NCI-H1436 treated with DMSO at 0.1 percent for 48 hours (cell line): Measurements from ENCODE around the gene SLC5A6.
"Not testable (repeated sequence)": the region's sequence is repeated elsewhere in the genome, so short reads cannot be mapped to it uniquely, and the experiment has no call there.

Source experiments
- DNase-seq: peaks from one replicate; lab custom pipeline; 2025; lab: John Stamatoyannopoulos, UW

Gene SLC5A6

DNA sequence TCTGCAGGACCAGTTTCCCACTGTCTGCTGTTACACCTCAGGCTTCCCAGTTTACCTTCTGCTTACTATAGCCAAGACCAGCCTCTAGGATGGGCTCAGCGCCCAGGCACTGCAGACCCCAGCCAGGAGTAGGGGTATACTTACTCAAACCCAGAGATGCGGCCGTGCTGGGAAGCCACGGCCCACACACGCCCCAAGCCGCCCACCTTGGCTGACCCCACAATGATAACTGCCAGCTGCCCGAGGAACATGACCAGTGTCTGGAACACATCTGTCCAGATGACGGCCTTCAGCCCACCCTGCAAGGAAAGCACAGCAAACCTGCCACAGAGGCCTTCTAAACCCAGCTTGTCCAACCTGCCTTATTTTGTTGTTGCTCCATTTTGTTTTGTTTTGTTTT lies 6.9 kb downstream of the SLC5A6 start:
- no peak for DNase-seq

DNA sequence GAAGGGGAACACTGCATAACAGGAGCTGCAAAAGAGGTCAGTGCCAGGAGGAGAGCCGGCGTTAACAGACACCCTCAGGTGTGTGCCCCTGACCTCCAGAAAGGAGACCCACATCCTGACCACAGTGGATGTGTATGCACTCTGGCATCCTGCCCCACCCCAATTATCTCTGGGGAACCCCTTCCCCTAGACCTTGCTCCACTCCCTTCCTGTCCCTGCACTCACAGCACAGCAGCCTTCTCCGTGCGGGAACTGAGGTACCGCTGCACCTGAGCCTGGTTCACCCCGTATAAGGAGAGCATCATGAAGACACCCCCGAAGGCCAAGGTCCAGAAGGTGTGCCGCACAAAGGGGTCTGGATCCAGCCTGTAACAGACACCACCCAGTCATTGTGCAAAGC lies 7.5 kb downstream of the SLC5A6 start:
- DNase-seq = no peak

DNA sequence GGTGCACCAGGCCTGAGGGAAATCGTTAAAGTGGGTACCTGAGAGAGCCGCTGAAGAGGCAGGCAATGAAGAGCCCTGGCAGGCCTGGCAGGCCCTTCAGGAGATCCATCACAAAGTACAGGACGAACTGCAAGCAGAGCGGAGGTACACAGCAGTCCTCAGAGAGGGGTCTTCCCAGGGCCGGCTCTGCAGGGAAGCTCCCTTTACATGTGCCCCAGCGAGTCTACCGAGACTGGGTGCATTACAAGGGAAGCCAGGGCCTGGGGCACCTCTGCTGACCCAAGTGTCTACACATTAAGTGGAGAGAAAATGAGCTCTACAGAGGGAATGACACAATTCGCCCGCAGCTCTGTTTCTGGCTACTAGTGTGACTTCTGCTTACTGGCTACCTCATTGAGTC lies 8.3 kb downstream of the SLC5A6 start:
- no peak for DNase-seq

DNA sequence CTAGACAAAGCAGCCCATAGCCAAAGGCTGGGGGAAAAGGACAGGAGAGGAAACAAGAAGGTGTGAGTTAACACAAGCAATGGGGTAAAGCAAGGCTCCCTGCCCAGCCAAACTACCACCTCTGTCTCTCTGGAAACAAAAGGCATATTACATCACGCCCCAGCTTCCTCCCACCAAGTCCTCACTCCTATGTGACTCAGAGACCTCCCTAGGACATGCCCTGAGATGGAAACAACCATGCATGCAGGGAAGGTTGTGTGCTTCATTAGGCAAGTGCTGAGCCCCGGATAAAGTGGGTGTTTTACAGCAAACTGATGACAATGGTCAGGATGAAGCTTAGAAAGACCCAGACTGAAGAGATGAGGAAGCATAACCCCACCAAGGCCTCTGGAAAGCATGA lies 9.2 kb downstream of the SLC5A6 start:
- no peak for DNase-seq

DNA sequence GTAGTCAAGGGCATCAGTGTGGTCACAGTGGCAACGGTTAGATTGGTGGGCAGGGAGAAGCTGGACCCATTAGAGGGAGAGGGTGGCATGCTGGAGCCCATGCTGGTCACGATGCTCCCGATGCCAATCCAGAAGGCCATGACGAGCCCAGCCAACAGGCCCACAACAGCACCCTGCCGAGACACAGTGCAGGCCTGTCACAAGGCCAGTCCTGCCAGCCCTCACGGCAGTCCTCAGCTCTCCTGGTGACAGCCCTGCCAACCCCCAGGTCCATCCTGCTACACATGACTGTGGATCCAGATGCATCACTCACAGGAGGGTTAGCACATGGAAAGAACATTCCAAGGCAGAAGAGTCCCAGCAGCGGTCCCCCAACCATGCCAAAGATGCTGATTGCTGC lies 10.4 kb downstream of the SLC5A6 start:
- DNase-seq = no peak

DNA sequence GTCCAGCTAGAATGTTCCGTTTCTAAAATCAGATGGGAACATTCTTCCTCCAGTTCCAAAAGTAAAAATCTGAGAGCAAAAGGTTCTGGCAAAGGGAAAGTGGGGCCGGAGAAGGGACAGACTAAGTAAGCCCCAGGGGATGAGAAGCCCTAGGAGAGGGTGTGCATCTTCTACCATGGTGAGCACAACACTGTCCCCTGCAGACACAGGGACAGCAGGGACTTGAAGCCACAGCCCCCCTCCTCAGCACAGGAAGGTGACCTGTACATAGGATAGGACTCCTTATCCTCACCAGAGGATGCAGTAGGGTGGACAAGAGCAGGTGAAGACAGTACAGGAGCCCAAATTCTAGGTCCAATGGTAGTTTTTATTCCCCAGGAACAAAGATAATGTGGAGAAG lies 12.8 kb downstream of the SLC5A6 start:
- no peak for DNase-seq

DNA sequence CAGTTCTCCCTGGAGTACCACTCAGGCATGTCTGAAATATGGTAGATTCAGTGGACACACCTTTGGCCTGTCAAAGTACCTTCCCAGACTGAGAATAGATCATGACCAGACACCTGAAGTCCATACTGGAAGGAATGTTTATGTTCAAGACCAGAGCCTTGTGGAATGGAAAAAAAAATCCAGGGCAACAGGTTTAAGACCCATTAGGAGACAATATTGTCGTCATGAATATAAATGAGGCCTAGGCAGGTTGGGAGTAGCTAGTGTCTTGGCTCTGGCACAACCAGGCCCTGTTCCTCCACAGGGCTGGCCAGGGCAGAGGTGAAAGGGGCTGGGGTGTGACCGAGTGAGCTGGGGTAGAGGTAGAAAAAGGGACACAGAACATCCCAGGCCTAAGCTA lies 13.4 kb downstream of the SLC5A6 start:
- DNase-seq = no peak

DNA sequence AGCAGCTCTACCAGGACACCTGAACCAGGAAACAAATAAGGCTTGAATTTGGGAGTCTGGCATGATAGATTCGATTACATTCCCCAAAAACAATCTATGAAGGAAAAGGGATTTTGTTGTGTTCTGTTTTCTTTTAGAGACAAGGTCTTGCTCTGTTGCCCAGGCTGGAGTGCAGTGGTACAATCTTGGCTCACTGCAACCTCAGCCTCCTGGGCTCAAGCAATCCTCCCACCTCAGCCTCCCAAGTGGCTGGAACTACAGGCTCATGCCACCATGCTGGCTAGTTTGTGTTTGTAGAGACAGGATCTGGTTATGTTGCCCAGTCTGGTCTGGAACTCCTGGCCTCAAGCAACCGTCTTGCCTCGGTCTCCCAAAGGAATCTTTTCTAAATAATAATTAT lies 14.0 kb downstream of the SLC5A6 start:
- not testable (repeated sequence) for DNase-seq

DNA sequence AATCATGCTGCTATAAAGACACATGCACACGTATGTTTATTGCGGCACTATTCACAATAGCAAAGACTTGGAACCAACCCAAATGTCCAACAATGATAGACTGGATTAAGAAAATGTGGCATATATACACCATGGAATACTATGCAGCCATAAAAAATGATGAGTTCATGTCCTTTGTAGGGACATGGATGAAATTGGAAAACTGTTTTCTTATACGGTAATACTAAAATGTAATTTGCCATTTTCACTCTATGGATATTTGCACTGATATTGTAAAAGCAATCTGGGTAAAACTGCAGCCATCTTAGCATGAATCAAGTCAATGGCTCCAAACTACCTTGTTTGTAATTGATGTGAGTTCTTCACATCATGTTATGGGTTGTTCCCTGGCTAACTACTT lies 16.3 kb downstream of the SLC5A6 start:
- not testable (repeated sequence) for DNase-seq

DNA sequence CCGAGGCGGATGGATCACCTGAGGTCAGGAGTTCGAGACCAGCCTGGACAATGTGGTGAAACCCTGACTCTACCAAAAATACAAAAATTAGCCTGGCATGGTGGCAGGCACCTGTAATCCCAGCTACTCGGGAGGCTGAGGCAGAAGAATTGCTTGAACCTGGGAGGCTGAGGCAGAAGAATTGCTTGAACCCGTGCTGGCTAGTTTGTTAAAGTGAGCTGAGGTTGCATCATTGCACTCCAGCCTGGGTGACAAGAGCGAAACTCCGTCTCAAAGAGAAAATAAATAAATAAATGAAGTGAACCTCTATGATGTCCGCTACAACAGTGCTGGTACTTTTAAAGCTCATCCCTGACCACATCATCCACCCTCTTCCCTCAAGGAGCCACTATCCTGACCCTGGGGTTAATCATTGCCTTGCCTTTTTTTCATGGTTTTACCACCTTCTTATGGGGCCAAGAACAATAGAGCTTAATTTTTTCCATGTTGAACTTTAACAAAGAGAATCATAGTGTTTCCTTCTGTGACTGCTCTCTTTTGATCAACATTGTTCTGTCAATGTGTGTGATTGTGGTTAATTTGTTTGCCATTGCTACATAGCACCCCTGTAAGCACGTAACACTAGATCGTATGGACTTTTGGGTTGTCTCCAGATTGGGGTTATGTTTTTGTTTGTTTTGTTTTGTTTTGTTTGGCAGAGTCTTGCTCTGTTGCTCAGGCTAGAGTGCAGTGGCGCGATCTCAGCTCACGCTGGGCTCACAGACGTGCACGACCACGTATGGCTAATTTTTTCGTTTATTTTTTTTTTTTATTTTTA lies 17.3 kb downstream of the SLC5A6 start:
- DNase-seq = no peak

DNA sequence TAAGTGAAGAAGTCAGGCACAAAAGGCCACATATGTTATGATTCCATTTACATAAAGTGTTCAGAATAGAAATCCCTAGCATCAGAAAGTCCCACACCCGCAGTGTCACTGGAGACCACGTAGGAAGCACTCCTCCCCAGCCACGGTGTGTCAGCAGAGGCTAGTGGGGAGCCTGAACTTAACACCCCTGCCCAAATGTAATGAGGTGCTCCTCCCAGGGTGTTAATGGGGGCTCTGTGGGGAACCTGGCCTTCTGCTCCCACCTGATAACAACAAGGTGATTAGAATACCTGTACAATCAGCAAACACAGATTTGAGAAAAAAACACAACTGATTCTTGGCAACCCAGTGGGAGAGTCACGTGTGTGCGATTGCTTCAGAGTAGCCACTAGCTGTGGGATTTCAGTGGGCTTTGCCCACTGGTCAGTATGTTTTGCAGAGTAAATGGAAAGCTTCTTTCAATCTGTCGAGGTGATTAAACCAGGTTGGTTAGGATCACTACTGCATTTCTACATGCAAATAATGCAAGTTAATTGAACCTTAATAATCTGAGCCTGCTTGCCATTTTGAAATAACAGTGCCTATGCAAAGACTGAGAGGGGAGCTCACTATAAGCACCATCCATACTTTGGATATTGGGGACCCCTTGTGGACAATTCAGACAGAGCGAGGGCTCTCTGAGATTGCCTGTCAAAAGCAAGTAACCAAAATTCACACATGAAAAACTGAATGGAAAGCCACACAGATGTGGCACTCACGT lies 20.8 kb downstream of the SLC5A6 start:
- DNase-seq = no peak

DNA sequence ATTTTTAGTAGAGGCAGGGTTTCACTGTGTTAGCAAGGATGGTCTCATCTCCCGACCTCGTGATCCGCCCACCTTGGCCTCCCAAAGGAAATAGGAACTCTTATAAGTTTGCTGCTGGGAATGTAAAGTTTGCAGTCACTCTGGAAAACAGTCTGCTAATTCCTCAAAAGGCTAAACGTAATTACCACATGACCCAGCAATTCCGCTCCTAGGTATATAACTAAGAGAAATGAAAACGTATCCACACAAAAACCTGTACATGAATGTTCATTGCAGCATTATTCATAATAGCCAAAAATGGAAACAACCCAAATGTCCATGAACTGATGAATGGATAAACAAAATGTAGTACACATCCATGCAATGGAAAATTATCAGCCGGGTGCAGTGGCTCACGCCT lies 22.1 kb downstream of the SLC5A6 start:
- DNase-seq = no peak

DNA sequence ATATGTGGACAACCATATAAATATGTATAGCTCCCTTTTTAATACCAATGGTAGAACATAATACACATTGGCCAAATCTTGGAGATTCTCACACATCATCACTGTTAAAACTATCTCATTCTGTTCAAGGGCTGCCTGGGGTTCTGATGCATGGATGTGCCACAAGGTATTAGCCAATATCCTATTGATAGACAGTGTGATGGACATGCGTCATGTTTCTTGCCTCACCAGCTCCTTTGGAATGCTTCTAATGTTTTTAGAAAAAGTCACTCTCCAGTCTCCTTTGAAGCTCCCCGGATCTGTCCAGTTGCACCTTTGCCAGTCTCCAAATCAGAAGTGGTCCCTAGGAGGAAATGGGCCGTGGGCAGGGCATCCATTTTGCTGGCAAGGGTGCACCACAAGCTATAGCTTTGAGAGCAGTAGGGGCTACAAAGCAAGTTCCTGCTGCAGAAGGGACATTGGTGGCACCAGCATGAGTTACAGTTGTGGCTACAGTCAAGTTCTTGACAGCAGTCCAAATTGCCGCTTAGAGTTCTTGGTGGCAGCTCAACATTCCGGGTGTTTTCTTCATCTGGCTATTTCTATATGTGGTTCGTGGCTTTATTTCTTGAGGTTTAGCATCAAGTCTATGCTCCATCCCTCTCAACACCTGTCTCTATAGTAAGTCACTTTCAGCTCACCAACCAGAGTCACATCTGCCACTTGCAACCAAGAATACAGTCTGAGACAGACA lies 25.3 kb downstream of the SLC5A6 start:
- DNase-seq = no peak

DNA sequence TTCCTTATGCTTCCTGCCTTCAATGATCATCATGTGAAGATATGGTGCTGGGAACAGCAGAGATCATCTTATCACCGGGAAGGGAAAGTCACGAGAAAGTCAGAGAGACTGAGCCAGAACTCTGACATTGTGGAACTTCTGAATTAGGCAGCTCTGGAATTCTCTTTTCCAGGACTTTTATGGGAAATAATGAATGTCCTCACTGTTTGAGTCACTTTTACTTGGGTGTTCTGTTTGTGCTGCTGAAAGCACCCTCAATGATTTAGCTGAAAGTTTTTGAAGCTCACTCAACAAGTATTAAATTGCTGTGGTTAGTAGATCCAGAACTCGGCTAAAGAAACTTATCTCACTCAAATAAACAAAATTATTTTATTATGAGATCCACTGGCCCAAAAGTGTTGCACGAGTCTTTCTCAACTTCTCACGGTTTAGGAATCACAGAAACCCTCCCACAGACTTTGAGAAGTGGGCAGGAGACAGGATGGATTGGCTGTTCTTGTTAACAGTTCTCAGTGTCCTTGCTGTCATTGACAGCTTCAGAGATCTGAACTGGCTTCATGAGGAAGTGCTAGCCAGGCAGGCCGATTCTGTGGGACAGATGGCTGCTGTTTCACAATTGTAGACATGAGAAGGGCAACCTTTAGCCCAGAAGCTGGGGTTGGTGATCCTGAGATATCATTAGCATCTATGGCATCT lies 26.6 kb downstream of the SLC5A6 start:
- no peak for DNase-seq

DNA sequence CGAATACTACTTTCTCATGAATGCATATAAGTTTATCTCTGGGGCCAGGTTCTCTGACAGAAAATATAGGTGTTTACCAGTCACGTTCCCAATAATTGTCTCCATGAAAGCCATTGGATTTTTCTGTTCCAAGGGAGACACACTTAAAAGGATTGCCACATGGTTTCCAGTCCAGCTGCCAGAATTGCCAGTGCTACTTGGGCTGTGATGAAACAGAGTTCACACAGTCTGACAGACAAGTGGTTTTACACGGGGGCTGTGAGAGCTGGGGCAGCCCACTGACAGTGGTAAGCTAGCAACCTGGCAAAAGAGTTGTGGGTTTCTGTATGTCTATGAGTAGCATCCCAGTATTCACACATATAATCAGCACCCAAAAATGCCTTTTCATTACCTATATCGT lies 28.0 kb downstream of the SLC5A6 start:
- DNase-seq = no peak

DNA sequence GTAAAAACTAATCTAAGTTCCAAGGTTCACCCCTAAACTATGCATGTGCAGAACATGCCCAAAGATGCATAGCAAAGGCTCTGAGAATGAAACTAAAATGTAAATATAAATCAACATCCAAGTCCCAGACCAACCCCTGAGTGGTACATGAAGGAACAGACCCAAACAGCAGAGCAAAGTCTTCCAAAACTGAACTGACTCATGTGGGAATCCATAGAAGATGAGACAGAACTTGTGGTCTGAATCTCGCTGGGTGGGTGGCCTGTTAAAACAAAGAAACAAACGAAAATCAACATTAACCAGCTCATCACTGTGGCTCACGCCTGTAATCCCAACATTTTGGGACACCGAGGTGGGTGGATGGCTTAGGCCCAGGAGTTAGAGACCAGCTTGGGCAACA lies 29.7 kb downstream of the SLC5A6 start:
- DNase-seq = no peak

DNA sequence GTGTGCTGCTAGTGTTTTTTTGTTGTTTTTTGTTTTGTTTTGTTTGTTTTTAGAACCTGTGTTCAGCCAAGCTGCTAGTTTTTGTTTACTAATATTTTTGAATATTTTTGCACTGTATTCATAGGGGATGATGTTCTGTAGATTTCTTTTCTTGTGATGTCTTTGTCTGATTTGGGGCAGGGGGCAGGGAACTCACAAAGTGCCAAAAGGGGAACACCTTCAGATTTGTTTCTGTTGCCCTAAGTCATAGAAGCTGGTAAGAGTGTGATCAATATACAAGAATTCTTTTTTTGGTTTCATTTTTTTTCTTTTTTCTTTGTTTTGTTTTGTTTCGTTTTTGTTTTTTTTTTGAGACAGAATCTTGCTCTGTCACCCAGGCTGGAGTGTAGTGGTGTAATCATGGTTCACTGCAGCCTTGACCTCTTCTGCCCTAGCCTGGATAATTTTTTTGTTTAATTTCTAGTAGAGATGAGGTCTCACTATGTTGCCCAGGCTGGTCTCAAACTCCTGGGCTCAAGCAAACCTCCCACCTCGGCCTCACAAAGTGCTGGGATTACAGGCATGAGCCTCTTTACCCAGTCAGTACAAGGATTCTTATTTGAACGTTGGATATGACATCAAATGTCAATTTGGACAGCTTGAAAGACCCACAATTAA lies 32.6 kb downstream of the SLC5A6 start:
- no peak for DNase-seq

DNA sequence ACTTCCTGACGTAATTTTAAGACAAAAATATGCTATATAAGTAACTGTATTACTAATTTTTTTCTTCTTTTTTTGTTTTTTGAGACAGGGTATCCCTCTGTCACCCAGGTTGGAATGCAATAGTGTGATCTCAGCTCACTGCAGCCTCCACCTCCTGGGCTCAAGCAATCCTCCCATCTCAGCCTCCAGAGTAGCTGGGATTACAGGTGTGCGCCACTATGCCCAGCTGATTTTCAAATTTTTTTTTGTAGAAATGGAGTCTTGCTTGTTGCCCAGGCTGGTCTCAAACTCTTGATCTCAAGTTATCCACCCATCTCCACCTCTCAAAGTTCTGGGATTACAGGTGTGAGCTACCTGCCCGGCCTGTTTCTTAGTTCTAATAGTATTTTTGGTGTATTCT lies 33.6 kb downstream of the SLC5A6 start:
- no peak for DNase-seq

DNA sequence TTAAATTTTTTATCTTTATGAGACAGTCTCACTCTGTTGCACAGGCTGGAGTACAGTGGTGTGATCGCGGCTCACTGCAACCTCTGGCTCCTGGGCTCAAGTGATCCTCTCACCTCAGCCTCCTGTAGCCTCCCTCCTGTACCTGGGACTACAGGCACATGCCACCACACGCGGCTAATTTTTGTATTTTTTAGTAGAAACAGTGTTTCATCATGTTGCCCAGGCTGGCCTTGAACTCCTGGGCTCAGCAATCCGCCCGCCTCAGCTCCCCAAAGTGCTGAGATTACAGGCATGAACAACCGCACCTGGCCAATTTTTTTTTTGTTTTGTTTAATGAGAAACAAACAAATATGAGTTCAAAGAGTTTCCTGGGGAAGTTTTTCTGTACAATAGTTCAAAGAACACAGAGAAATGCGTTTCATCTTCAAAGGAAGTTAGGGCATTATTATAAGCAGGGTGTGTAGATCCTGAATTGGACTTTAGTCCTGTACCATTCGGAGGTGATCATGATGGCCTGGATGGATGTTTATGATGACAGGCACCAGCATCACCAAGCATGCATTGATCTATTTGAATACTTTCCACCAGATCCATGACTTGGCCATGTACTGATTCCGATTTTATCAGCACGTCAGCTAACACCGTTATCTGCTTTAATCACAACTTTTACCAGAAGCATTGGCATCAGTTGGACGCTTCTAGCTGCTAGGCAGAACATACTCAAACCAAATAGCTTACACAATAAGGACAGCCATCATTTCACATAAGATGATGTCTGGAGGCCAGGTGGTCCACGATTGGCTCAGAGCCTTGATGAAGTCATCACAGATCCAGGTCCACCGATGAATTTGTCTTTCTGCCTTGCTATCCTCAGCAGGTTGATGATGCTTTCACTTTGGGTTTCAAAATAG lies 34.4 kb downstream of the SLC5A6 start:
- DNase-seq = no peak

DNA sequence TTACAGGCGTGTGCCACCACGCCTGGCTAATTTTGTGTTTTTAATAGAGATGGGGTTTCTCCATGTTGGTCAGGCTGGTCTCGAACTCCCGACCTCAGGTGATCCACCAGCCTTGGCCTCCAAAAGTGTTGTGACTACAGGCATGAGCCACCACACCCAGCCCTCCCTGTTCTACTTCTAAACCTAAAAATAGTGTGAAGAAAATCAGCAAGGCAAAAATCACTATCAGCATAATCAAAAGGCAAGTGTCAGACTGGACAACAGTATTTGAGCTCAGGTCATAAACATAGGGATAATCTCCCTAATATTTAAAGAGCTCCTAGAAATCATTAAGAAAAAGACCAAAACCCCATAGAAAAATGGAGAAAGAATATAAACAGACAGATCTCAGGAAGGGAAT lies 36.3 kb downstream of the SLC5A6 start:
- not testable (repeated sequence) for DNase-seq

DNA sequence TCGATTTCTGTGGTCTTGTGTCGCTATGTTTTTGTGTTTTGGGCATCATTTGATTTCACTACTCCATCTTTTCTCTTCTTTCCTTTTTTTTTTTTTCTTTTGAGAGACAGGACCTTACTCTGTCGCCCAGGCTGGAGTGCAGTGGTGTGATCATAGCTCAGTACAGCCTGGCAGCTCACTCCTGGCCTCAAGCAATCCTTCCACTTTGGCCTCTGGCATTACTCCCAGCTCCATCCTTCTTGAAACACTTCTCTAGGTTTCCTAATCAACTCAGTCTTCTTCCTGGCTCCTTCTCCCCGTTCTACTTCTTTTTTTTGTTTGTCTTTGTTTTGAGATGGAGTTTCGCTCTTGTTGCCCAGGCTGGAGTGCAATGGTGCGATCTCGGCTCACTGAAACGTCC lies 36.7 kb downstream of the SLC5A6 start:
- no peak for DNase-seq
